Measurements from ENCODE around the gene THSD7B. TPM values are rescaled to one million over a fixed set of nuclear protein-coding genes. Genes with fewer than 3 reads are reported as not detected.

Gene THSD7B
- total and polyA plus RNA-seq, 2 of the 8 experiments (the other 6 are each of a cell fraction or from before 2014, with no cell fraction given) = 0.60 to 2.9 TPM

- Histone ChIP-seq H3K4ac (replicated peaks; ENCODE audit: insufficient read length, low read depth, low read length) (no peak overlapping the region), H4K5ac (ENCODE audit: insufficient read length, low read depth, low read length) (no peak overlapping the region), H3K27me3 (replicated peaks in 1 of 4; ENCODE audit: control insufficient read depth in 3 of 4, extremely low read depth in 1 of 4, insufficient read depth in 3 of 4, low read length in 3 of 4) (no peaks in the 10 kb centered on the region), H2BK5ac (ENCODE audit: low read depth, low read length) (no peak overlapping the region), H4K8ac (ENCODE audit: extremely low read depth, insufficient read depth, low read length) (no peak overlapping the region), H3K4me2 (ENCODE audit: insufficient read depth in 1 of 2, low read depth in 2 of 2, low read length in 2 of 2) (no peak overlapping the region), H3K14ac (ENCODE audit: insufficient read length) (no peak overlapping the region), H2BK15ac (ENCODE audit: low read length) (no peak overlapping the region), H3K4me1 (replicated peaks in 1 of 4; ENCODE audit: control insufficient read depth in 3 of 4, insufficient read depth in 4 of 4, low read length in 3 of 4) (no peaks in the 10 kb centered on the region), H3K56ac (replicated peaks; ENCODE audit: insufficient read length, low read depth, low read length) (no peak overlapping the region), H2BK120ac (replicated peaks; ENCODE audit: low read depth, low read length) (no peak overlapping the region), H2BK12ac (ENCODE audit: low read depth, low read length) (no peak overlapping the region), H3K23ac (ENCODE audit: insufficient read length) (no peak overlapping the region), H2BK20ac (ENCODE audit: low read length) (no peak overlapping the region), H3K23me2 (ENCODE audit: low read depth, low read length) (no peaks in the 10 kb centered on the region), H3K79me2 (ENCODE audit: control insufficient read depth in 1 of 2, insufficient read depth in 2 of 2, low read length in 2 of 2) (no peaks in the 10 kb centered on the region), H2AFZ (ENCODE audit: low read length) (no peak overlapping the region), H3K9me3 (ENCODE audit: insufficient read depth in 2 of 2, low read depth in 1 of 2, low read length in 1 of 2) (no peaks in the 10 kb centered on the region), H3K27ac (ENCODE audit: low read depth, low read length) (no peak overlapping the region), H3K4me3 (ENCODE audit: extremely low read depth in 1 of 4, insufficient read depth in 2 of 4, low read depth in 3 of 4, low read length in 4 of 4) (no peak overlapping the region), H2AK5ac (ENCODE audit: low read depth, low read length) (no peak overlapping the region), H3K18ac (ENCODE audit: extremely low read depth, low read length) (no peak overlapping the region), H3K9ac (replicated peaks in 1 of 4; ENCODE audit: extremely low read depth in 1 of 4, low read depth in 3 of 4, low read length in 3 of 4) (peak overlapping the region in 1 of 4 experiments; percentile 2; a peak in 1 of 7 replicates), H4K91ac (replicated peaks; ENCODE audit: insufficient read length, low read length) (no peak overlapping the region), H3K36me3 (ENCODE audit: control insufficient read depth in 2 of 4, insufficient read depth in 4 of 4, low read length in 3 of 4) (no peaks in the 10 kb centered on the region), H4K20me1 (replicated peaks in 1 of 2; ENCODE audit: control insufficient read depth in 1 of 2, insufficient read depth in 2 of 2, low read length in 2 of 2) (no peaks in the 10 kb centered on the region), H3K79me1 (ENCODE audit: low read depth, low read length) (no peaks in the 10 kb centered on the region)
- DNase-seq (ENCODE audit: low read depth in 1 of 2, low spot score in 2 of 2) (no peak), FAIRE-seq (no peak)
- TF ChIP-seq GABPA (IDR thresholded peaks at IDR 0.05; ENCODE audit: borderline replicate concordance, insufficient read depth, low read length) = no peak
- peak in 1 of 3 experiments; percentile 17; a peak in 1 of 4 replicates for TF ChIP-seq CTCF (IDR thresholded peaks at IDR 0.05; ENCODE audit: control extremely low read depth in 1 of 3, insufficient read depth in 1 of 3, low read depth in 1 of 3, low read length in 3 of 3)
- ChIA-PET CTCF (ENCODE audit: partially characterized antibody) (interaction anchor here (1.2 kb wide), 1 partner anchor 17 kb away, joined by 3 read pairs; no protein-coding TSS in a partner anchor), POLR2A (ENCODE audit: partially characterized antibody) (no interaction called here)
- 83% methylated on average over 4 of the region's 4 CpGs; no CpG with 5 or more reads in 1 of the 2 experiments for WGBS, 2 experiments (ENCODE audit: extremely low coverage in 1 of 2, insufficient coverage in 1 of 2, insufficient read length in 1 of 2, insufficient replicate concordance in 2 of 2, low coverage in 1 of 2, low lambda C conversion rate in 2 of 2, missing lambda C conversion rate in 1 of 2)
These were observed 437.0 kb downstream of the THSD7B start for GRCh38 chr2:137202318-137202717.
